OCI-LY7 (cell line): ENCODE results near the gene APH1B. TPM values are rescaled to one million over a fixed set of nuclear protein-coding genes. Genes with fewer than 3 reads are reported as not detected.

Experiments
- total RNA-seq, 2 experiments: library from RNA; depleted of rRNA in 1 of 2; stranded (reverse); fragments of >200 nt in 1 of 2; shearing (Covaris generic) in 1 of 2; gene quantifications; 2 replicates each; pipeline ENCODE4 v1.2.3, GENCODE V29; 2014 to 2022

The APH1B gene
- total RNA-seq, 2 experiments from 2014 or later, result 8.3 to 24.1 TPM

Other genes with a start within 250 kb of the APH1B start
- 19.9 and 20.7 TPM in 2 replicates for gene TPM1, start 234.9 kb upstream of the APH1B start, total RNA-seq (2014; rRNA removed; shearing (Covaris generic))
- gene TPM1, start 234.9 kb upstream of the APH1B start, total RNA-seq (2022), result 19.3 and 19.7 TPM in 2 replicates
- 3.2 and 5.0 TPM in 2 replicates for gene LACTB, start 155.7 kb upstream of the APH1B start, total RNA-seq (2014; rRNA removed; shearing (Covaris generic))
- gene LACTB, start 155.7 kb upstream of the APH1B start, total RNA-seq (2022), result 7.2 and 8.3 TPM in 2 replicates
- 41.3 and 55.5 TPM in 2 replicates for gene RPS27L, start 120.1 kb upstream of the APH1B start, total RNA-seq (2014; rRNA removed; shearing (Covaris generic))
- gene RPS27L, start 120.1 kb upstream of the APH1B start, total RNA-seq (2022), result 60.3 and 77.1 TPM in 2 replicates
- gene RAB8B, start 88.0 kb upstream of the APH1B start, total RNA-seq (2014; rRNA removed; shearing (Covaris generic)), result 4.9 and 9.5 TPM in 2 replicates
- 18.6 and 18.7 TPM in 2 replicates for gene RAB8B, start 88.0 kb upstream of the APH1B start, total RNA-seq (2022)
- not detected in 2 replicates for gene CA12, start 104.2 kb downstream of the APH1B start, total RNA-seq (2014; rRNA removed; shearing (Covaris generic))
- not detected in 2 replicates for gene CA12, start 104.2 kb downstream of the APH1B start, total RNA-seq (2022)
- 26.3 and 34.6 TPM in 2 replicates for gene USP3, start 227.0 kb downstream of the APH1B start, total RNA-seq (2014; rRNA removed; shearing (Covaris generic))
- gene USP3, start 227.0 kb downstream of the APH1B start, total RNA-seq (2022), result 53.0 and 64.9 TPM in 2 replicates